OCI-LY3 (cell line): ENCODE measurements around the gene DOCK10.

Source experiments
- CTCF ChIP-seq: fragments of 200-600, 300-600 bp; sonication (generic); IDR thresholded peaks from 2 replicates; pipeline ENCODE4 v1.5.1; 2014; ENCODE audit warnings: antibody characterized with exemption, low read length, low read depth
- EZH2phosphoT487 ChIP-seq: fragments of 200-600 bp; shearing (Covaris generic); IDR thresholded peaks from 2 replicates; pipeline ENCODE4 v1.6.1; 2018; ENCODE audit warnings: antibody characterized with exemption, mixed run types, low read depth

GRCh38 chr2:225038231-225038523 is 4.1 kb downstream of the DOCK10 start:
- TF ChIP-seq CTCF: no peak
- no peak for TF ChIP-seq EZH2phosphoT487
